GM12891 (cell line): ENCODE results near the gene CHRNB1.

Source experiments
- POLR2A ChIP-seq: IDR thresholded peaks from 2 replicates; pipeline ENCODE4 v1.6.1; 2011; ENCODE audit warnings: low read depth, low read length, control low read depth
- POLR2AphosphoS5 ChIP-seq: IDR thresholded peaks from 2 replicates; pipeline ENCODE4 v1.6.1; 2011; ENCODE audit warnings: low read depth, low read length, control low read depth
- SPI1 ChIP-seq: IDR thresholded peaks from 2 replicates; pipeline ENCODE4 v1.6.1; 2011; ENCODE audit warnings: low read depth, low read length, control low read depth
- TAF1 ChIP-seq: IDR thresholded peaks from 2 replicates; pipeline ENCODE4 v1.6.1; 2011; ENCODE audit warnings: low read depth, low read length, control low read depth

GRCh38 chr17:7436556-7437368 lies 8.1 kb upstream of the CHRNB1 start:
- TF ChIP-seq TAF1 (no peak), POLR2A (no peak), POLR2AphosphoS5 (no peak), SPI1 (no peak)
